ENCODE measurements around the gene CREB3L1.

The CREB3L1 gene

DNA sequence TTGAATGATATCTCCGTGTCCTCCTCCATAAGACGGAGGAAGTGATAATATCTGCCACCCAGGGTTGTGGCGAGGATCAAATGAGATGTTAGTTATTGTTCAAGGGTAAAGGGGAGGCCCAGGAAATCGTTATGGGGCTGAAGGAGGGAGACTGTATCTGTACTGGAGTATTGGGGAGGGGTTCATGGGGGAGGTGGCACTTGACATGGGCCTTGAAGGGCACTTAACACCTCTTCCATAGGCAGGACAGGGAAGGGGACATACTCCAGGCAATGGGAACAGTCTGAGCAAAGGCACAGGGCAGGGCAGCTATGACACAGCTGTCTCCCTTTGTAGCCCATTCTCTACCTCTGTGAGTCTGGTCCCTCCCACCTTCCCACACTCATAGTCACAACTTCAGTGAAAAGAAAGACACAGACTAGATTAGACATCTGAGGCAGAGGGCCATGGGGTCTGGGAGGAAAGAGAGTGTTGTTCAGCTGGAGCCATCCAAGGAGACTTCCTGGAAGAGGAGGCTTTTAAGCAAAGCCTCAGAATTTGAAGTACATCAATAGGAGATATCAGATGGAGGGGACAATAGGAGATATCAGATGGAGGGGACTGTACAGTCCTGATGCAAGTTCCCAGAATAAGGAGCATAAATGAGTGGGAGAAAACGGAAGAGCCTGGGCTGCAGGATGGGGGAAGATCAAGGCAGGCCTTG lies 54.0 kb downstream of the CREB3L1 start:
- DNase-seq = no peak

GRCh38 chr11:46332093-46332567 lies 54.7 kb downstream of the CREB3L1 start:
- DNase-seq = no peak

GRCh38 chr11:46332568-46333393 lies 55.3 kb downstream of the CREB3L1 start:
- DNase-seq = no peak

GRCh38 chr11:46333394-46333947 lies 56.0 kb downstream of the CREB3L1 start:
- no peak for DNase-seq

DNA sequence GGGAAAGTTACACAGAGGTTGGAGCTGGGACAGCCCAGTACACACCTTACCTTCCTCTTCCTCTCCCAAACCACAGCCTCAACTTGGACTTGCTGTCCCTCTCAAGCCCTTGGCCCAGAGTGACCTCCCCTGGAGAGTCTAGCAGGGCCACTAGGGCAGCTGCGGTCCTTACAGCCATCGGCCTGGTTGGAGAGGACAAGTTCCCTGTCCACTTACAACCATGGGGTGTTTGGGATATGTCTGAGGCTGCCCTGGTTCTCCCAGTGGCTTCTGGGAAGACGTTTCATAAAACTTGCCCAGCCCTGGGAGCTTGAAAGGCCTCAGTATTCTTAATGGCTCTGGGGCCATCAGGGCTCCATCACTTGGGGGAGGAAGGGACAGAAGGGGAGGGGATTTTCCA lies 56.7 kb downstream of the CREB3L1 start:
- no peak for DNase-seq

- no peak for DNase-seq
These were observed 57.8 kb downstream of the CREB3L1 start for GRCh38 chr11:46335271-46335670.

DNA sequence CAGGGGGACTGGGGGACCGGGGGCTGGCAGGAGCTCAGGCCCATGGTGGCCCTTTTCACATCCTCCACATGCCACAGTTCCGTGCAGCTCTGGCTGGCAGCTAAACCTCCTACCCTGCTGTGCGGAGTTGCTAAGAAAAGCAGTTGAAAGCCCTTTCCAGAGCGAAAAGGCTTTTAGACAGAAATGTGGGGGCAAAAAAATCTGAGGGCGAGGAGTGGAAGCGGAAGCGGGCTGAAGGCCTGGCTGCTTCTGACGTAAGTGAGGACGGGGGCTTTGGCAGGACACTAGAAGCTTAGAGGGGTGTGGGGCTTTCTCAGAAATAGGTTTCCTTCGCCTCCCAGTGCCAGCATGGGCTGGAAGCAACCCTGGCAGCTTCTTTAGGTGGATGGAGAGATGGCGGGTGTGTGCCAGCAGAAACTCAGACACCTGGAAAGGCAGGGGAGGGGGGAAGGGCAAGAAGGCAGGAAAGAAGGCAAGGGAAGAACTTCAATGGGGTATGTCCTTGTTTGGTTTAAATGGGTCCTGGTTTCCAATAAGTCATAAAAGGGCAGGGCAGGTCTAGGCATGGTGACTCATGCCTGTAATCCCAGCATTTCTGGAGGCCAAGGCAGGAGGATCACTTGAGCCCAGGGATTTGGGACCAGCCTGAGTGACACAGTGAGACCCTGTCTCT lies 58.6 kb downstream of the CREB3L1 start:
- DNase-seq = no peak

GRCh38 chr11:46336563-46337180 lies 59.2 kb downstream of the CREB3L1 start:
- no peak for DNase-seq

- no peak for DNase-seq
These were observed 60.3 kb downstream of the CREB3L1 start for GRCh38 chr11:46337626-46338345.

- DNase-seq = no peak
These were observed 61.1 kb downstream of the CREB3L1 start for GRCh38 chr11:46338636-46338987.

DNA sequence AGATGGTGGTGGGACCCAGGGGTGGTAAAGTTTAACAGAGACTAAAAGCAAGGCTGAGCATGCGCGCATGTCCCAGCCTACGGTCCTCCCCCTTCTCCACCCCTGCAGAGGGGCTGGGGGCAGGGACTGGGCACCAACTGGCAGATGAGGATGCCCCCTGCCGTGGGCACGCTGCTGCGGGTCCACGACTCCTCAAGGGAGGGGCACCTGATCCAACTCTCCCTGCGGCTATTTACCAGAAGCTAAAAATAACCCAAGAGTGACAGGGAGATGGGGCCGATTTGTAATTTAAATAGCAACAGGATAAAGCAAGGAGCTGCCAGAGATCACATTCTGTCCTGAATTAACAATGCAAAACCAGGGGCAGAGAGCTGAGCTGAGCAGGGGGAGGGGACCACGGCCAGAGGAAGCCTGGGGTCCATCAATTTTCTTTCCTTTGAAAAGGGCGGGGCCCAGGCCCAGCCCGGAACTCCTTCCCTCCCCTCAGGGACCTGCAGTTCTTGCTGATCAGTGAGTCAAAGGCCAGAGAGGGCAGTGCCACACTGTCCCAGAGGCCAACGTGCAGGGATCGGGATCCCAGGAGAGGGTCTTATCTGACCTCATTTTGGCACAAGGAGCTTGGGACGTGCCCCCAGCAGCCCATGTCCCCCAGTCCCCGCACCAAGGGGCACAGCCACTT lies 61.7 kb downstream of the CREB3L1 start:
- DNase-seq = no peak

- DNase-seq = no peak
These were observed 62.4 kb downstream of the CREB3L1 start for GRCh38 chr11:46339816-46340215.

- no peak for DNase-seq
These were observed 64.0 kb downstream of the CREB3L1 start for GRCh38 chr11:46341454-46341853.

GRCh38 chr11:46342239-46342638 lies 64.8 kb downstream of the CREB3L1 start:
- no peak for DNase-seq

DNA sequence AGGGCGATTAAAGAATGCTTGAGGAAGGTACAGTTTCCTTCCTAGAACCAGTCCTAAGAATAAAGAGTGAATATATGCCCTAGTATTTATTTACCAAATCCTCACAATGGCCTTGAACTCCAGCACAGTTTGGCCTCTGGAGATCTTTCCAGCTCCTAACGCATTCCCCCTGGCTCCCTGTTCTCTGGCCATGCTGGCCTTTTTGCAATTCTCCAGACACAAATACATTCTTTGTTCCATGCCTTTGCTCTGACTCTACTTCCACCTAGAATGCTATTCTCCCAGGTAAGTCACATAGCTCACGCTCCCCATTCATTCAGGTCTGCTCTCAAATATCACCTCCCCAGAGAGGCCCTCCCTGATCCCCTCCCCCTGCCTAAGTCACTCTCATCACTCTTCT lies 66.1 kb downstream of the CREB3L1 start:
- DNase-seq = no peak

- DNase-seq = no peak
These were observed 67.7 kb downstream of the CREB3L1 start for GRCh38 chr11:46345131-46345597.

DNA sequence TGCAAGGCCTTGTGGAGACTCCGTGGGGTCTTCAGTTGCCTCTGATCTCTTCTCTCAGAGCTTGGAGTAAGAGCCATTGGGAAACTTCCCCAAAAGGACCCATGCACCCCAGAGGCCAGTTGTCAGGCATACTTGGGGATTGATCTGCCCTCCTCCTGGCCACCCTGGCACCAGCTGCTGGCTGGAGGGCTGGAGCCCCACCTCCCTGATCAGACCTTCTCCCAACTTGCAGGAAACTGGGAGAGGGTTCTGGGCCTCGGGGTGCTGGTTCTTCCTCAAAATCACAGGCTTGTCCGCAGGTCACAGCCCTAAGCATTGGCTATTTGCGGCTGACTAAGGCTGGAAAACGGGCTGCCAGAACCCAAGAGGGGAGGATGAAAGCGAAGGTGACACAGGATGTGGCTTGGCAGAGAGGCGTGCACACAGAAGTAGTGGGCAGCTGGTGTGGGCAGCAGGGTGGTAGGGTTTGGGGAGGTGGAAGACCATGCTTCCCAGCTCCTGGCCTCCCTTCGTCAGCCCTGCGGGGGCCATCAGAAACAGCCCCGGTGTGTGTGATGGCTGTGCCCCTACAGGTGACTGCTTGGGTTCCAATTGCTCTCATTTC lies 68.5 kb downstream of the CREB3L1 start:
- DNase-seq = peak; percentile 52

DNA sequence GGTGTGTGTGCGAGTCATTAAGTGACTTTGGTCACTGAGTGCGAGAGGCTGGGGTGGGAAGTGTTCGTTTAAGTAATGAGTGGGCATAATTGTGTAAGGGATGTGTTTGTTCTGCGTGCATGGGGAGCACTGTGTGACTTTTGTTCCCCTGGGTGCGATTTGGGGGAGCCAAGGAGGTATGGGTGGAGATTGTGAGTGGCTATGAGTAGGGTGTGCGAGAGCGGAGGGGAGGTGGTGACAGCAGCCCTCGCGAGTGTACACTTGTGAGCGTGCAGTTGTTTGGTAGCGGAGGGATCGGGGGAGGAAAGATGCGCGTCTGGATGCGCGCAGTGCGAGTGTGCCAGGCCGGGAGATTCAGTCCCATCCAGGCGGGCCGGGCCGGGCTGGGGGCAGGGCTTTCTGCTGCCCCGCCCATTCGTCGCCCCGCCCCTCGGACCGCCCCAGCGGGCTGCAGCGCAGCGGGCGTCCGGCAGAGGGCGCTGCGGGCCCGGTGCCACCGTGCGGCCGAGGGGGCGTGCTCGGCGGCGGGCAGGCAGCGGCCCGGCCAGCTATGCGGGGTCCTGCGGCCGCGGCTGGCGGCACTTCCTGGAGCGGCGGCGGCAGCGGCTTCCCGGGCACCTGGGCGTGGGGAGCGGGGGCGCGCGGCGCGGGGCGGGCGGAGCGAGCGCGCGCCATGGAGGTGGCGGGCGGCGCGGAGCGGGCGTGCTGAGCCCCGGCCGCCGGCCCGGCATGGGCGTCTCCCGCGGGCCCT lies 69.6 kb downstream of the CREB3L1 start, which contains the start of gene DGKZ:
DGKZ (plus strand) TSS at position 578 of the 751 bp plus-strand sequence. CDS start 197 bp downstream, outside the sequence.
- DNase-seq = peak; percentile 92

DNA sequence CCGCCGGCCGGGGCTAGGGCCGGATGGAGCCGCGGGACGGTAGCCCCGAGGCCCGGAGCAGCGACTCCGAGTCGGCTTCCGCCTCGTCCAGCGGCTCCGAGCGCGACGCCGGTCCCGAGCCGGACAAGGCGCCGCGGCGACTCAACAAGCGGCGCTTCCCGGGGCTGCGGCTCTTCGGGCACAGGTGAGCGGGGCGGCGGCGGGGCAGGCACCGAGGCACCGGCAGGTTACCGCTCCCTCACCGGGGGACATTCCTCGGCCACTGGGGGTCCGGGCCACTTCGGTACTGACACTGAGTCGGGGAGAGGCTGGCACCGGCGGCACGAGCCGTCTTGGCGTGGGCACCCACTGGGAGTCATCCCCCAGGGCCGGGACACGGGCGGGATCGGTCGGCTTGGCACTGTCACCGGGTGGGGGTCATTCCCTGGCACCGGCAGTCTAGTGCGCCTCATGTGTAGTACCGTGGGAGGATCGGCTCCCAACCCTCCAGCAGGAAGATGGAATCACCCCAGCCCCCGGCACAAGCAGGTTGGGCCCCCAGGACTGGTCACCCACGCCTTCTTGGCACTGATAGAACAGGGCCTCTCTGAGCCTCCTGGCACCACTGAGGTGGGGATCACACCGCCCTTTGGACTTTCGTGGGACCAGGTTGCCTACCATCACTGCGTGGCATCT lies 70.3 kb downstream of the CREB3L1 start:
- DNase-seq = no peak

Measured in activated CD4-positive, alpha-beta T cell treated with anti-CD3 and anti-CD28 coated beads, Interleukin-10, Interleukin-2, amounts not matched to agents 100 ng/mL and 50 ng/mL, durations not matched to agents 16 hours and 8 hours (primary cell).